HT-29 (cell line): ENCODE data around the gene NBAS. TPM values are rescaled to one million over a fixed set of nuclear protein-coding genes. Genes with fewer than 3 reads are reported as not detected.

ENCODE experiments used
- DNase-seq: peaks from one replicate; pipeline ENCODE4 v3.0.0-alpha.2; 2015; ENCODE audit warnings: low spot score
- total RNA-seq: library from RNA; depleted of rRNA; stranded (reverse); fragments of >200 nt; shearing (Covaris generic); gene quantifications from 2 replicates; pipeline ENCODE4 v1.2.3, GENCODE V29; 2014

Gene NBAS
- total RNA-seq, 1 experiment from 2014 or later, result 18.0 TPM

DNA sequence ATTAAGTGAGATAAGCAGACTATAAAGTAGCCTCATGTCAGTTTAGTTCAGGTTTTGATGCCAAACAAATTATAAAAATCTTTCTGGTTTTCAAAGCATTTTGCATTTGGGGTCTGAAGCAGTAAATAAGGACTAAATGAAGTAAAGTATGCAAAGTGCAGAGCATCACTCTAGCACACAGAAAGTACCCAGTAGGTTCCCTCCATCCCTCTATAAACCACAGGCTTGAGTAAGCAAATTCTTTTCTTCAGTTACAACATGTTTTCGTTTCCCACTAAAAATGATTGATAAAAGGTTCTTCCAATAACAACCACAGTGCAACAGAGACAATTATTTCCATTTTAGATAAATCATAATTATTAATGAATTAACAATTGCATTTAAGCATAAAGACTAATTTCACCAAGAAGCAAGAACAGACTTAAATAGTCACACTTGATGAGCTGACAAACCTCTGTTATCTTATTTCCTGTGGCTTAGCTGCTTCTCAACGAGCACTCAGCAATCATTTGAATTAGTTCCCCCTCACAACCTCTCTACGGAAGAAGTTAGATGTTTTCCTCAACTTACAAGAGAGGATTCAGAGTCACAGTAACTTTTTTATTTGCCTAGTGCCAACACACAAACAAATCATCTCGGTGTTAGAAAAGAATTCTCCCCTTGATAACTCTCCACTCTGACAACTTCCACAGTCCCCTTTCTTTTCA is 249.8 kb downstream of the NBAS start:
- no peak for DNase-seq

DNA sequence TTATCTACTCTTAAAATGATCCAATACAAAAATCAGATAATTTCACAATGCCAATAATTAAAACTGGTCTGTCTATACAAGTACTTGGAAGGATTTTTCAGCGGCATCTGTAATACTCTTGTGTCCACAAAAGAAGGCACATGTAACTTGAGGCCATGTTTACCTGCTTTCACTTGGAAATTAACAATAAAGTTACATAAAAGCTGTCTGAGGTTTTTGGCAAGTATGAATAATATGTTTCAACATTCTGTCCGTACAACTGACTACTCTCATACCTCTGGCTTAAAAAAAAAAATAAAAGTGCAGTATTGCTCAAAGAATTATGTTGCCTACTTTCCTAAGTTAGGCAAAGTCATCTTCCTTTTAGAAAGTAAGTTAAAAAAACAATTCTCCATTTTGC is 253.6 kb downstream of the NBAS start:
- no peak for DNase-seq

DNA sequence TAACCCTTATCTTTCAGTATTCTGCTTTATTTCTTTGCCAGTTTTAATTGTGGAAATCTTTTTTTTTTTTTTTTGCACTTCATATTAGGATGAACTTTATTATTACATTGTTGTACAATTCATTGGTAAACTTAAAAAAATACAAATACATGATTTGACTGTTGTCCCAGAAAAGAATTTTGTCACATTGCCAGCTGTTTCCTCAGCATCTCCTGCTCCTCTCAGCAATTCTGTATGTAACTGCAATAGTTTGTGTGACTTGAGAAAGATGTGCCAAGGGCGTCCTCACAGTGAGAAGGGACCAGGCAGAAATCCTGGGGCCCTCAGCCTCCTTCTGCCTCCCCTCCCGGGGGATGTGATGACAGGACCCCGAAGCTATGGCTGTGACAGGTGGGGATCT is 254.4 kb downstream of the NBAS start:
- DNase-seq, result no peak

DNA sequence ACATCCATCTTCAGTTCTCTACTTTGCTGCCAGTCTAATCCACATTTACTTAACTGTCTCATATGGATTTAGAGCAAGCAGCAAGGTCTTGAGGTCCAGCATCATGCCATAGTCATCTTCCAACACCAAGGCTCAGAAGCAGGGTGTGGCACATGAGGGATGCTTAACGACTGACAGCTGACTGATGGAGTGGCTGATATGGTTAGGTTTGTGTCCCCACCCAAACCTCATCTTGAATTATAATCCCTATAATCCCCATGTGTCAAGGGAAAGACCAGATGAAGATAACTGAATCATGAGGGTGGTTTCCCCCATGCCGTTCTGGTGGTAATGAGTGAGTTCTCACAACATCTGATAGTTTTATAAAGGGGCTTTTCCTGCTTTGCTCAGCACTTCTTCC is 257.3 kb downstream of the NBAS start:
- no peak for DNase-seq

DNA sequence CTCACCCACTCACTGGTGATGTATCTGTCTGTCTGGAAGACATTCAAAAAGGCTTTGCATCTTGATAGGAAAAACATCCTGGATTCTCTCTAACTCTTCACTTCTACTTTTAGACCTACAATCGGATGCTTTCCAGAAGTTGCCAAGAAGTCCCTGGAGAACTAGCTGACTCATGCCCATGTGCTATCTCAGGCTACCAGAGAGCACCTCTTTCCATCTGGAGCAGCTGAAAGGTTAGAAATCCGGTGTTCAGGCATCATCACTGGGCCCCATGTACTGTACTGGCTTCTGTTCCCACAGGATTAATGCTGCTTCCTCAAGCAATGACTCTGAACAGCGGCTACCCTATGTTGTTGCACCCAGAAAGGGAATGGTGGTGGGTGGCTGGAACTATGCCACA is 259.0 kb downstream of the NBAS start:
- DNase-seq, result no peak

DNA sequence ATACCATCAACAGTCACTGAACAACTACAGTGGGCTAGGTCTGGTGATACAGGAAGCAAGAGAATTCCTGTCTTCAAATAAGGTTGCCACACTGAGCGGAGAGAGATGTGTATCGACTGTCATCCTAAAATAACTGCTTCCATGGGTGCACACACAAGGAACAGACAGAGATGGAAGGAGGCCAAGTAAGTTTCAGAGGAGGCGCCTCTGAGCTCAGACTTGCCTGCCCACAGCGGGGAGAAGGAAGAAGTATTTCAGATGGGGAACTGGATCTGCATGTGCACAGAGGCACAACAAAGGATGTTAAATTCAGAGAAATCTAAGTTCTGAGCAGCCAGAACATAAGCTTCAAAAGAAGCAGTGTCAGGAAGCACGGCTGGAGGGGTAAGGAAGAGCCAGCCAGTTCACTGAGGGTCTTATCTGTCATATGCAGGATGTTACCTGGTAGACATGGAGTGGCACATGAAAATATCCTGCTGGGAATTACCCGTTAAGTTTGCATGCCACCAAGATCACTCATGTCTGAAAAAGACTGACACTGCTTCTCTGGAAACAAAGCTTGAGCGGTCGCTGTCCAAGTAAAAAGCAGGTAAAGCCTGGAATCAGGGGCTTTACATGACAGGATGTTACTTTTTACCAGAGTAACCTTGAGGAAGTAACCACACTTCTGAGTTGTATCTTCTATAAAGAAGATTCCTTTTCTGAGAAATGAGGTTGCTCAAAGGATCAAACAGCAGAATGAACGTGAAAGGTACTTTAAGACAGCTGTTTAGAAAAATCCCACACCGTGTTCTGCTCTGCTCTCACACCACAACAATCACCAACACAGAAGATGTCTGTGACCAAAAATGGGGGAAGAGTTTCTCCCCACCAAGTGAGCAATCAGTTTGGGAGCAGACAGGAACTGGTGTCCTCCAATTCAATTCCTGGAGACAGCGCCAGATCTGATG is 260.2 kb downstream of the NBAS start:
- DNase-seq, result no peak

DNA sequence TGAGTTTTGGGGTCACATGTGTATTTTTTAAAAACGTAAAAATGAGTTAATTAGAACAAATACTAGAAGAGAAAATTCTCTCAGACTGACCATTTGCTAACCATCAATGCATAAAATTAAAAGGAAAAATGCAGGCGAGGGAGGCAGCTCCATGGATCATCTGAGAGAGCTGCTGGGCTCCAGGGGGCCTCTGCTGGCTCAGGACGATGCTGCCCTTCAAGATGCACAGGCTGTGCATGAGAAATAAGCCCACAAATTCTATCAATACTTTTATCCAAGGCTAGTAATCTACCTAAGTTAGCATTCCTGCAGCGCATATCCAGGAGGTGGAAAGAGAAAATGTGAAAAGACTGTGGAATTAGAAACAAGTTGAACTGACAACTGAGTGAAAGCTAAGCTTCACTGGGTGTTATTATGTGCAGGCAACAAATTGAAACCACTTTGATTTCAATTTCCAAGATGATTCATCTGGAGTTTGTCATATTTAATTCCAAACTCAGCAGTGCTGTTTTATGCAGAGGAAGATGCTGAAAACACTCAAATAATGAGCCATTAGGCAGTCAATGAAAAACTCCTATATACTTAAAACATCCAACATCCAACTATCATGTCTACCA is 261.1 kb downstream of the NBAS start:
- no peak for DNase-seq

DNA sequence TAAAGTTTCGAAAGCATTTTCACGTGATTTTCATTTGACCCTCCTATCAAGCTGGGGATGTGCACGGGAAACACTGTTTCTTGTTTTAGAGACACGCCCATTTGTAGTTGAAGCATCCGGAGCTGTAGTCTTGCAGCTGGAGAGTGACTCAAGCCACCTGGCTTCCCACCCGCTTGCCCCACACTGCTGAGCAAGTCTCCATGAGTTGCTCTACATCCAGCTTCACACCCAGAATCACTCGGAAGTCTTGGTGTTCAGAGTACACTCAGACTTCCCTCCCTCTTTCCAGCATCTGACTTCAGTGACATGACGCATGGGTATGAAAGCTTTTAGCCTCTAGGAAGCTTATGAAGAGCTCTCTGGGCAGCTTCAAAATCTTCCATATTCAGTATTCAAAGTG is 262.4 kb downstream of the NBAS start:
- DNase-seq, result no peak

DNA sequence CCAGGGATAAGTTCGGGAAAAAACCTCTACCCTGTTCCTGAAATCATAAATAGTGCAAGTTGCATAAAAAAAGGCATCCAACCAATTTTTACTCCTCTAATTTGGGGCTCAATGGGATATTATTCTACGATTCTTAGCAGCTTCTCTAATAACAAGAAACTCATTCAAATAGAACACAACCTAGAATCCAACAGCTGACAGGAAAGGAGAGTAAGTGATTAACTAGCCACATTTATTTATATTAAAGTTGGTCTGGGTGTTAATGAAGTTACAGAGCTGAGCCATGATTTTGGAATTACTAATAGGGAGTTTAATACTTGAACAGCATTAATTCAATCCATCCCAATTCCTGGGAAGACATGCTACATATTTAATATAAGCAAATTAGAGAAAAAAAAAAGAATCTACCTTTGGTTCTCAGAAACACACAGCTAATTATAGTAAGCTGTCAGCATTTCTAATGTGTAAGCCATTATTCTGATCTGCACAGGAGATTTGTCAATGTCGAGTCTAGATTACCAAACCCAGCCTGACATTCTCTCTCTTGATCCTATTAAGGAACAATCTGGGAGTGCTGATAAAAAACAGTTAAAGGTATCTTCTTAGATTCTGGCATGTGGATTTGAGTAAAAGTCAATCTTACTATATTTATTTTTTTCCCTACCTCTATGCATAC is 267.7 kb downstream of the NBAS start:
- no peak for DNase-seq

DNA sequence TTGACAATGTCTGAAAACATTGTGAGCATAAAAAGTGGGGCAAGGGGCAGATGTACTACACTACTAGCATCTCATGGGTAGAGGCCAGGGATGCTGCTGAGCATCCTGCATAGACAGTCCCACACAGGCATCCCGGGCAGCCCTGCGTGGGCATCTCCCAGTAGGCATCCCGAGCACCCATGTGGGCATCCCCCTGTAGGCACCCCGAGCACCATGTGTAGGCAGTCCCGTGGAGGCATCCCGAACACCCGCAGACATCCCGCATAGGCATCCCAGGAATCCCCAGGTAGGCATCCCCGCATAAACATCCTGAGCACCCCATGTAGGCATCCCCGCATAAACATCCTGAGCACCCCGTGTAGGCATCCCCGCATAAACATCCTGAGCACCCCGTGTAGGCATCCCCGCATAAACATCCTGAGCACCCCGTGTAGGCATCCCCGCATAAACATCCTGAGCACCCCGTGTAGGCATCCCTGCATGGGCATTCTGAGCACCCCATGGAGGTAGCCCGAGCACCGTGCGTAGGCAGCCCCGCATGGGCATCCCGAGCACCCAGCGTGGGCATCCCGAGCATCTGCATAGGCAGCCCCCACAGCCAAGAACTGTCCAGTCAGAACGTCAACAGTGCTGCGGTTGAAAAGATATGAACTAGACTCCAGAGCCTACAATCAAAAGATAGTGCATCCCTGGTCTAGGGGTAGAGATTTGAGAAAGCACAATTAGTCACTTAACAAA is 273.5 kb downstream of the NBAS start:
- no peak for DNase-seq

DNA sequence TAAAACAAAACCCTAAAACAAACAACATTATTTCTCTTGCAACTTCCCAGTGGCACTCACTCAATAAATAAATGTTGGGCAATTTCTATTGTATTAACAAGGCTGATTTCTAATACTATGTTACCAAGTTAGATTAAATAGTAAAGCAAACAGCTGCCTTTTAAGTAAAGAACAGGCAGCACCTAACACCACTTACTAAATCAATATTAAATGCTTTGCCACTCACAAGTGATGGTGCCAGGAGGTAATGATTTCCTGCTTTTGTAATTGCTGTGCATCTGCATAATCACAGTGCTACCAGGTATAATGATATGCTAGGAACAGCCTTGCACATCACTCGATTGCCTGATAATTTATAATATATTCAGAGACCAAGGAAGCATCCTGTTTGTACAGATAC is 276.5 kb downstream of the NBAS start:
- DNase-seq, result no peak

DNA sequence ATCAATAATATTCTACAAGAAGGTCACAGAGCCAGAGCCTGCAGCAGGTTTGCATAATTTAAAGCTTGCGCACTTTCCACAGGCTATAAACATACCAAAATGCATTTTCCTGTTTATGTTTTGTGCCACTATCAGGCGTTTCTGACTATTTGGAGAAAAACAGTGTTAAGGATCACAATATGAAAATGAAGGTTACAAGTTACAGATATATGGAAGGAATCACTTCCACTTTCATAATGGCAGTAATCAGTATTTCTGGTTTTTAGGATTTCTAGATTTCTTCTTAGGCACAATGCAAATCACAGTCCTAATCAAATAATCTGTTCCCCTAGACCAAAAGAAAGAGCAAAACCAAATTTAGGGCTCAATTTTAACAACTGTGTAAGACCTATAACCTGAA is 279.5 kb downstream of the NBAS start:
- no peak for DNase-seq

DNA sequence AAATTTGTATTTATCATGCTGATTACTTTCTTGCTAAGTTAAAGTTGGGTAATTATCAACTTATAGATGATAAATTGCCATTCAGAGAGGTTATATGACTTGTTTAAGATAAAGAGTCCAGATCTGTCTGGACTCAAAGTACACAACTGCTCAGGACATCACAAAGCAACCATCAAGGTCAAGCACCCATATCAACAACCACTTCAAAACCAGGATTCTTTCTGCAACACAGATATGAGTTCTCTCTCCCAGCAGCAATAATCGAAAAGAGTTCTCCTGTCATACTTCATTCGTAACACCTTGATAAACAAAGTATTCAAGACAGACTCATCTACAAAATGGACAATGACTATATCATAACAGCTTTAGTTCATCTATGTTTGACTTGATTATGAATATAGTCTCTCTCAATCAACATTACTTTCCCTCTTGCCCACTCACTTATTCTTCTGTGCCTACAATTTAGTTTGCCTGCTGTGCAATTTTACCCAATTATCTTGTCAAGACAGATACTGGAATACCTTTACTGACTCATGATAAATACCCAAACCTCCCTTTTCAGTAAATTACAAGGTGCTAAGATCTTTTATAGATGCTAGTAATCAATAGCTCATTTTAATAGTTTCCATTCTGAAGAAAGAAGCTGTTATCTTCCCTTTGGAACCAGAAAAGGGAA is 281.8 kb downstream of the NBAS start:
- no peak for DNase-seq

DNA sequence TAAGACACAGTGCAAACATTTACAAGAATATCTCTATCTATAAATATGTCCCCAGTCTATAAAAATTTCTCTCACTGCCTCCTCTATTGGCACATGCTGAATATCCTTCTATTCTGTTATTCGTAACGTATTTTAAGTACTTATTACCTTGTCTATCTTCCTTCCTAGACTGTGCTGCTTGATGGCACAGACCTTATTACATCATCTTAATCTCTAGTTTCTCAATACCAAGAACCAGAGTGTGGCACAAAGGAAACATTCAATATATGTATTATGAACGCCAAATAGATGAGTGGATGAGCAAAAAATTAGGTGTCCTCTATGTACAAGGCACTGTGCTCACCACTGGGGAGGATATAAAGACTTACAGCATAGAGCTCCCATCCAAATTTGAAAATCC is 282.8 kb downstream of the NBAS start:
- no peak for DNase-seq

DNA sequence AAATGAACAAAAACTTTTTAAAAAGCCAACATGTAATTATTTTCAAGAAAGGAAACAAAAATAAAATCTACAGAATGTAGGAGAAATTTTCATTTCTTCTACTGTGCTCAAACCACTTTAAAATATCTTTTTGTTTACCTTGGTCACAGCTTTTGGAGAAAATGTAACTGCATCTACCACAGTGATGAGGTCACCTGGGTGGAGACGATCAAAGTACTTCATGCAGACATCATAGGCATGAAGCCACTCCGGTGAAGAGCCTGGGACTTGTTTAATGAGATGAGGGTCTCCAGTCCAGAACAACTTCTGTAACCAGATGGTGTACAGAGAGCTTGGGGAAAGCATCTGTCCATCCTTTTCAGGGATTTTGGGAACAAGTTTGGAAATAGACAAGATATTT is 285.8 kb downstream of the NBAS start:
- DNase-seq, result no peak

DNA sequence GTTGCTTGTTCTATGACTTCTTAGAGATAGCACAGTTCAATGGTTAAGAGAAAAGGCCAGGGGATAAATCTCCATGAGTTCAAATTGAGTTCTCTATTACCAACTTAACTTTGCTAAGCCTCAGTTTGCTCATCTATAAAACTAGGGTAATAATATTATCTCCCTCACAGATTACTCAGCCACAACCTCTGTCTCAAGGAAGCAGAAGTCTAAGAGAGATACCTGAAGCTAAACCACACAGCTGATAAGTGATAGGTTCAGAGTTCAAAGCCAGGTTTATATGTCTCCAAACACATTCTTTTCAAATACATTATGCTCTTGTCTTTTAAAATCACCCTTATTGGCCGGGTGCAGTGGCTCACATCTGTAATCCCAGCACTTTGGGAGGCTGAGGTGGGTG is 287.7 kb downstream of the NBAS start:
- DNase-seq, result no peak

DNA sequence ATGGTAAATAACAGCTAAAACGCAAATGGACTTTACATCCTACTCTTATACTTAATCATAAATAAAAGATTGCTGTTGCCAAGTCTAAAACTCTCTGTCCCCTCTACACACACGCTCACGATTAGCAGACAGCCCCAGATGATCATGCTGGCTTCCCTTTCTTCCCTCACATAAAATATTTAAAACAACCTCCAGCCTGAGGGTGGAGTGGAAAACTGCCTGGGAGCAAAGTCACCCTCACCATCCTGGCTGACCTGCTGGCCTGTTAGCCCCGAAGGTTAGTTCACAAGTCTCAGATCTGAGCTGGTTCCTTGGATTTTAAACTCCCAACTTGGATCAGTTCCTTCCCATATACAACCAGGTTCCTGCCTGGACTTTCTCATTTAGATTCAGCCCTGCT is 288.2 kb downstream of the NBAS start:
- no peak for DNase-seq

DNA sequence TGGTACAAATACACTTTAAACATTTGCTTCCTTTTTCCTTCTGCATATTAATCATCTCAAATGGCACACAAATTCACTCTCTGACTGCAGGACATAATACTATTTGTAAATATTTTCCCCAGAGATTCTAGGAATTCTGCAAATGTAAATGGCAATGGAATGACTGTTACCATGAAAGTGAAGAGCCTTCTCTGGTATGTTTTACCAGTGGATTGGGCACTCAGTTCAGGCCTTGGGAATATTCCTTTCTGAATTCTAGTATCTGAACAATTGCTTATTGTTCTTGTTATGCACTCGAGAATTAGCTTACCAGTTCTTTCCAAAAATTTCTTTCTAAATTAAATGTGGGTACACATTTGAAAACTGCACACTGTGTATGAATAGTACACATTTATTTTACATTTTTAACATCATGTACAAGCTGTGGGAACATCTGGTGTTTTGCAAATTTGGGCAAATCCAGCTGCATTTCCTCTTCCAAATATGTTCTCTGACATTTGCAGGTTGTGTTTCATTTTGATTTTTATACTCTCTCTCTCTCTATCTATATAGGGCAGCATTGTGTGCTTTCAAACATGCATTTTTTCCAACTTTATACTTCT is 289.1 kb downstream of the NBAS start:
- DNase-seq, result no peak

DNA sequence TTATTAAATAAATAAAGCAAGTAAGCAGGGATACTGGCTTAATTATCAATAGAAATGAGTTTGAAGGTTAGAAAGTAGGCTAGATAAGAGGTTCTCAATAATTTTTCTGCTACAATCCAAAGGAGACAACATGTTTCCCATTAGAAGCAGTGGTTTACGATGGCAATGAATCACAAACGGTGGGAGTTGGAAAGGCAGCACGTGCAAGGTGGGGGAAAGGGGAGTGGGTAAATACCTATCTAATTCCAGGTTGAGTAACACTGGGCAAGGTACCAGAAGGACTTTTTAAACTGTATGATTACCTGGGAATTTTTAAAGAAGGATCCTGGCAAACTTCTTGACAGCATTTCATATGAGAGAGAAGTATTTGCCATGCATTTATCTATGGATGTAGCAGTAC is 289.9 kb downstream of the NBAS start:
- DNase-seq, result no peak

DNA sequence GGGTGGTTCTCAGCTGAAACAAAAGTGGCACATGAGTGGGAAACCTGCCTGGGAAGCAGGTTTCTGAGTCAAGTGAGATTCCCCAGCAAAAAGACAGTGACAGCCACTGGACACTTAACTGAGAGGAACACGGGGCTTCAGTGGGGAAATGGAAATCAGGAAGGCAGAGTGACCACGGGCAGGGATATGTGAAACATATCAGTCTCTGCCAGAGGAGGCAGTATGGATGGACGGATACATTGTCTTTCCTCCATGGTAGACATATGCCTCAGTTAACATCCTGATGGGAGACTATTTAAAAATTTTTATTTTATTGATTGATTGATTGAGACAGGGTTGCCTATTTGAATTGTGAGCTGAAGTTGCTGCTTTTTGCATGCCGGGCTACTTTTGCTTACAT is 292.1 kb downstream of the NBAS start:
- DNase-seq, result no peak
